ENCODE measurements around the gene STIM2. TPM values are rescaled to one million over a fixed set of nuclear protein-coding genes. Genes with fewer than 3 reads are reported as not detected.

The STIM2 gene
- total RNA-seq, 4 donors from 2014 or later, result 17.2 to 71.4 (median 20.7) TPM

- in situ Hi-C loops (cut with MboI; ENCODE audit: low pct_ligation_motif_present in 1 of 4, low pct_unique_long_range_greater_than_20kb in 1 of 4, low sequenced_read_pairs in 3 of 4), result loop anchor here (10.0 to 25.0 kb wide), 6 partner anchors 141 to 669 kb away; partner anchors contain the start of genes STIM2 (in 1 of the 4) and TBC1D19 (in 1 of the 4)
- no peak for DNase-seq
- H3K4me1 ChIP-seq, result peaks cover 0 to 50% (median 8%) of the 10 kb centered on the region in 4 donors
- intact Hi-C loops (cut with DNase I; ENCODE audit: low total_unique reads), result no loop called here
- H3K27me3 ChIP-seq, result no peaks in the 10 kb centered on the region
- peak overlapping the region; percentile 1 to 39 (median 23) for H3K27ac ChIP-seq
- no peaks in the 10 kb centered on the region for H3K36me3 ChIP-seq
- TF ChIP-seq CTCF (IDR thresholded peaks at IDR 0.05) (no peak), POLR2A (IDR thresholded peaks at IDR 0.05) (no peak)
- H3K4me3 ChIP-seq, result no peak overlapping the region
- WGBS, 2 donors (ENCODE audit: low coverage in 1 of 2), result 53 to 63% methylated on average over 6 to 10 of the region's 10 CpGs
- H3K9me3 ChIP-seq, result no peaks in the 10 kb centered on the region
Observed at GRCh38 chr4:27005905-27006590, 145.4 kb downstream of the STIM2 start.

- 0 to 24% methylated on average over 1 to 2 of the region's 2 CpGs for WGBS, 2 donors (ENCODE audit: low coverage in 1 of 2)
- intact Hi-C loops (cut with DNase I; ENCODE audit: low total_unique reads) (no loop called here), in situ Hi-C loops (cut with MboI; ENCODE audit: low pct_ligation_motif_present in 1 of 4, low pct_unique_long_range_greater_than_20kb in 1 of 4, low sequenced_read_pairs in 3 of 4) (loop anchor here (10.0 to 25.0 kb wide), 6 partner anchors 142 to 669 kb away; partner anchors contain the start of genes STIM2 (in 1 of the 4) and TBC1D19 (in 1 of the 4))
- Histone ChIP-seq H3K27me3 (no peaks in the 10 kb centered on the region), H3K36me3 (no peaks in the 10 kb centered on the region), H3K9me3 (no peaks in the 10 kb centered on the region), H3K27ac (peak overlapping the region; percentile 1 to 39 (median 23)), H3K4me3 (no peak overlapping the region), H3K4me1 (peaks cover 0 to 56% (median 8%) of the 10 kb centered on the region in 4 donors)
- TF ChIP-seq EP300 (IDR thresholded peaks at IDR 0.05; ENCODE audit: low read depth), result no peak
- no peak for DNase-seq
Observed at GRCh38 chr4:27006646-27007045, 146.0 kb downstream of the STIM2 start.

GRCh38 chr4:27007507-27007906 is 146.9 kb downstream of the STIM2 start:
- Histone ChIP-seq H3K4me1 (peaks cover 0 to 58% (median 8%) of the 10 kb centered on the region in 4 donors), H3K27me3 (no peaks in the 10 kb centered on the region), H3K27ac (peak overlapping the region; percentile 11 to 32 (median 27)), H3K9me3 (no peaks in the 10 kb centered on the region), H3K36me3 (no peaks in the 10 kb centered on the region), H3K4me3 (no peak overlapping the region)
- intact Hi-C loops (cut with DNase I; ENCODE audit: low total_unique reads) (no loop called here), in situ Hi-C loops (cut with MboI; ENCODE audit: low pct_ligation_motif_present in 1 of 4, low pct_unique_long_range_greater_than_20kb in 1 of 4, low sequenced_read_pairs in 3 of 4) (loop anchor here (10.0 to 25.0 kb wide), 6 partner anchors 143 to 670 kb away; partner anchors contain the start of genes STIM2 (in 1 of the 4) and TBC1D19 (in 1 of the 4))
- WGBS, 2 donors (ENCODE audit: low coverage in 1 of 2), result 70 to 83% methylated on average over 3 of the region's 3 CpGs
- DNase-seq, result no peak
- TF ChIP-seq POLR2AphosphoS5 (IDR thresholded peaks at IDR 0.05) (no peak), EP300 (IDR thresholded peaks at IDR 0.05; ENCODE audit: low read depth) (no peak), CTCF (IDR thresholded peaks at IDR 0.05) (no peak), POLR2A (IDR thresholded peaks at IDR 0.05) (no peak)

GRCh38 chr4:27008679-27009078 is 148.0 kb downstream of the STIM2 start:
- peak overlapping the region in 3 of 4 donors; percentile 11 to 32 (median 23) for H3K27ac ChIP-seq
- H3K9me3 ChIP-seq, result no peaks in the 10 kb centered on the region
- in situ Hi-C loops (cut with MboI; ENCODE audit: low pct_ligation_motif_present in 1 of 4, low pct_unique_long_range_greater_than_20kb in 1 of 4, low sequenced_read_pairs in 3 of 4), result loop anchor here (10.0 to 25.0 kb wide), 6 partner anchors 144 to 671 kb away; partner anchors contain the start of genes STIM2 (in 1 of the 4) and TBC1D19 (in 1 of the 4)
- intact Hi-C loops (cut with DNase I; ENCODE audit: low total_unique reads), result no loop called here
- H3K36me3 ChIP-seq, result no peaks in the 10 kb centered on the region
- H3K4me1 ChIP-seq, result peaks cover 0 to 48% (median 2%) of the 10 kb centered on the region in 4 donors
- WGBS, 2 donors (ENCODE audit: low coverage in 1 of 2), result 77 to 78% methylated on average over 4 of the region's 4 CpGs
- DNase-seq, result no peak
- TF ChIP-seq EP300 (IDR thresholded peaks at IDR 0.05; ENCODE audit: low read depth) (no peak), POLR2A (IDR thresholded peaks at IDR 0.05) (no peak), POLR2AphosphoS5 (IDR thresholded peaks at IDR 0.05) (no peak), CTCF (IDR thresholded peaks at IDR 0.05) (no peak)
- H3K4me3 ChIP-seq, result no peak overlapping the region
- H3K27me3 ChIP-seq, result no peaks in the 10 kb centered on the region

All from transverse colon (tissue), 4 donors.